GM12874 (cell line): ENCODE results near the gene ANXA7.

Experiments
- CTCF ChIP-seq: IDR thresholded peaks from 2 replicates; pipeline ENCODE4 v1.5.1; 2011; ENCODE audit warnings: low read depth, mild to moderate bottlenecking, control low read depth, low read length, moderate library complexity; ENCODE audit not compliant: insufficient read depth

ANXA7 gene

GRCh38 chr10:73386583-73386982, 27.3 kb downstream of the ANXA7 start:
- no peak for TF ChIP-seq CTCF

DNA sequence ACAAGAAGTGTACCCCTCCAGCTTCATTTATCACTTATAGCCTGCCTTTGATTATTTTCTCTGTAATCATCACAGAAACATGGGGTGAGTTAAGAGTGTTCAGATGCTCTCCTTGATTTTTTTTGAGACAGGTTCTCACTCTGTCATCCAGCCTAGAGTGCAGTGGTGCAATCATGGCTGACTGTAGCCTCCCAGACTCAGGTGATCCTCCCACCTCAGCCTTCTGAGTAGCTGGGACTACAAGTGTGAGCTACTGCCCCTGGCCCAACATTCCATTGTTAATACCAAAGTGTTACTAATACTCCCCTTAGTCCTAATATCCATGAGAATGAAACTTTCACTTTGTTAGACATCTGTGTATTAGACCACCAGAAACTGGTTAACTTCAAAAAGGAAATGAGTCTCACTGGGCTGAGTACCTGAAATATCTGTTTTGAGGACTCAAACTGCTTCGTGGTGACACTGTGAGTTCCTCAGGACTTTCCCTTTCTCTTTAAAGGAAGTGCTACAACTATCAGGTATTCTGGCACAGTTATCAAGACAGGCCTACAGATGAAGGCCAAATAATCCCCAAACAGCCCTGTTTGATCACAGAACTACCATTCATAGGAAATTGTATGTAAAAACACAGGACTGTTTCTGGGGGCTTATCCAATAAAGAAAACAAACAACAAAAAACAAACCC, 34.7 kb downstream of the ANXA7 start:
- no peak for TF ChIP-seq CTCF

DNA sequence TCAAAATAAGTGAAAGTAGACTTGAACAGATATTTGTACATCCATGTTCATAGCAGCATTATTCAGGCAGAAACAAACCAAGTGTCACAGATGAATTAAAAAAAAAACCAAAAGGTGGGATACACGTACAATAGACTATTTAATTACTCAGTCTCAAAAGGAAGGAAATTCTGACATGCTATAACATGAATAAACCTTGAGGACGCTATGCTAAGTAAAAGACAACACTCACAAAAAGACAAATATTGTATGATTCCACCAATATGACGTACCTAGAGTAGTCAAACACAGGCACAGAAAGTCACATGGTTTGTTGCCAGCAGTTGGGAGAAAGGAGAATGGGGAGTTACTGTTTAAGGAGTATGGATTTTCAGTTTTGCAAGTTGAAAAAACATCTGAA, 37.2 kb downstream of the ANXA7 start:
- no peak for TF ChIP-seq CTCF

GRCh38 chr10:73368238-73368637, 45.6 kb downstream of the ANXA7 start:
- no peak for TF ChIP-seq CTCF

DNA sequence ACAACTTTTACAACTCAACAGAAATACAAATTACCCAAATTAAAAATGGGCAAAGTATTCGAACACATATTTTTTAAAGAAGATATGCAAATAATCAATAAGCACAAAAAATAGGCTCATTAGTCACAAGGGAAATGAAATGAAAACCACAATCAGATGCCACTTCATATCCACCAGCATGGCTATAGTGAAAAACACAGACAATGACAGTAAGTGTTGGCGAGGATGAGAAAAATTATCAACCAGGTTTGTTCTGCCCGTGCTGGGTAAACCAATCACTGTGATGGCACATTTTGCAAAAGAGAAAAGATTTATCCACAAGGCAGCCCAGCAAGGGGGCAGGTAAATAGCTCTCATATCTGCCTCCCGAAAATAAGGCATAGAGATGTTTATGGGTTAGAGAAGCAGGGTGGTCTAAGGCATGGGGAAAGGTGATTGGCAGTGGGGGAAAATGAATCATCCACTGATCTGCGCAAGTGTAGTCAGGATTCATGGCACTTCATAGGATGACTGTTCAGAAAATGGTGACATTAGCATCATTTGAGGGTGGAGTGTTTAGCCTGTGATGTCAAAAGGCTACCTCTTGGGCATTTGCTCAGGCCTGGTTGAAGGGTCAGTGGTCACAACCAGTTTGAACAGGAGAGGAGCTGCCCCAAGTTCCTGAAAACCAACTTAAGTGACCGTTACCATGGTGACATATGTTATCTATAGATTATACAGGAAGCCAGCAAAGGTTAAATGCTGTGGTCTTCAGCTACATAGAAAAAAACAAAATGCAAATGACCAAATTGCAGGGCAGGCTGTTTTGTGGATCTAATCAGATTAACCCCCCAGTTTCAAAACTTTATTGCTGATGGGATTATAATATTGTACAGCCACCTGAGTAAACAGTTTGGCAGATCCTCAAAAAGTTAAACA, 47.2 kb downstream of the ANXA7 start:
- no peak for TF ChIP-seq CTCF

DNA sequence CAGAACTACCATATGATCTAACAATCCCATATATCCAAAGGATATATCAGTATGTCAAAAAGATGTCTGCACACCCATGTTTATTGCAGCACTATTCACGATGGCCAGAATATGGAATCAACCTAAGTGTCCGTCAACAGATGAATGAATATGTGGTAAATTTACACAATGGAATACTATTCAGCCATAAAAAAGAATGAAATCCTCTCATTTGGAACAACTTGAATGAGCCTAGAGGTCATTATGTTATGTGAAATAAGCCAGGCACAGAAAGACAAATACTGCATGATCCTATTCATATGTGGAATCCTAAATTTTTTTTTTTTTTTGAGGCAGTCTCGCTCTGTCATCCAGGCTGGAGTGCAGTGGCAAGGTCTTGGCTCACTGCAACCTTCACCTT, 48.9 kb downstream of the ANXA7 start:
- no peak for TF ChIP-seq CTCF

- no peak for TF ChIP-seq CTCF
Observed at GRCh38 chr10:73359492-73359891, 54.4 kb downstream of the ANXA7 start.
